CD4-positive, alpha-beta T cell treated with Interleukin-15 for 1 hour (primary cell): ENCODE measurements around the gene NR2F1-AS1.
"Not testable (repeated sequence)": the region's sequence is repeated elsewhere in the genome, so short reads cannot be mapped to it uniquely, and the experiment has no call there.

ENCODE experiments used
- DNase-seq: peaks from one replicate; pipeline ENCODE4 v3.0.0-alpha.2; 2020

The NR2F1-AS1 gene

DNA sequence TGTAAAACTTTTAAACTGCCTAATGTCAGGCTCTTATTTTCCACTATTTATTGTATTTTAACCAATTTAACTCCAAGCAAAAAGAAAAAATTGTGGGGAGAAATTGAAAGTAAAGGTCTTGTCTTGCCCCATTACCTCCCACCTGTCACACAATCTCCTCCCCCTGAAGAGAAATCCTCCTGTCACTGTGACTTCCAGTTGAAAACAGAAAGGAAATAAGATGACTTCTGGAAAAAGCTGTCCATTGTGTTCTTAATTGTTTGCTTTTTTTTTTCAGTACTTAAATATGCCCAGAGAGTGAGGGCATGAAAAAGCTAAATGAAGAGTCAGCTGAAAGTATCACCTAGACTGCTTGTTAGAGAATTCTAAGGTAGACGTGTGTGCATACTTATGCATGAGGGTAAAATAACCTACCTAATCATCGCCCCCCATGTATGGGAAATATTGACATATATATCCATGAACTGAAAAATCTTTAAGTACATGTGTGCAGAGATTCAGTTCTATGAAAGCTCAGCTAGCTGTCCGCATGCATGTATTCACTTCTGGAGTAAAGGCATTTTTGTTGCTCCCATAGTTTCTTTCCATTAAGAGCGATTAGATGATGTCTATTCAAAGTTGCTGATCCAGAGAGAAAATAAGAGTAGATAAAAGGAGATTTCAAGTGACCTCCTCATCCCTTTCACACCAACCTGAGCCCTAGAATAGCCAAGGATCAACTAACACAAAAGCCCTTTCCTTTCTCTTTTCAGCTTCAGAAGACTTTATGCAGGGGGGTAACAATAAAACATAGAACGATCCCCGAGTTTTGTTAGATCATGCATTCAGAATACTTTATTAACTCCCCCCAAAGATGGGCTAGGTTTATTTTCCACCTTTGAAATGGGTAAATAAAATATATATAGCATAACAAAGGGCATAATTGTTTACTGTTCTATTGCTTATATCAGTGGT lies 5.3 kb downstream of the NR2F1-AS1 start:
- DNase-seq: no peak

- DNase-seq: no peak
Observed at GRCh38 chr5:93574491-93575305, 6.3 kb downstream of the NR2F1-AS1 start.

GRCh38 chr5:93573354-93574351 lies 7.4 kb downstream of the NR2F1-AS1 start:
- no peak for DNase-seq

- no peak for DNase-seq
Observed at GRCh38 chr5:93572608-93573353, 8.2 kb downstream of the NR2F1-AS1 start.

DNA sequence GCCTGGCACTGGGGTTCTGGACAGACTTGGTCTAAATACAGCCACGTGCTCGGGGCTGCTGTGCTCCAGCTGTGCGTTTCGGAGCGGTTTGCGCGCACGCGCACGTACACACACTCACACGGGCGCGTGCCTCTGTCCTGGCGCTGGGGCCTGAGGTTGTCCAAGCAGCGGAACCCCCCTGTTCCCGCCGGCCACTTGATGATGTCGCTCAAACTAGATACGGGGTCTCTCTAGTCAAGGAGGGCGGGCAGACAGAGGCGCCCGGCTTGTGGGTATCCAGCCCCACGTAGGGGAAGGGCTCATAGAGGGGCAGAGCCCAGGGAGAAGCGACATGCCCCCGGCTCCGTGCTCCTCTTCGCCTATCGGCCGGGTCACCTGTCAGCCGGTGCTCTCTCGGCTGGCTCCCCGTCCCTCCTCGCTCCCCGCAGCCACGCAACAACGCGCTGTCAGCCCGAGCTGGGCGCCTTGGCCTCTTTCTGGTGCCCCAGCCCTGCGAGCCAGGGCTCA lies 8.9 kb downstream of the NR2F1-AS1 start:
- DNase-seq: no peak

GRCh38 chr5:93571114-93571949 lies 9.7 kb downstream of the NR2F1-AS1 start:
- no peak for DNase-seq

DNA sequence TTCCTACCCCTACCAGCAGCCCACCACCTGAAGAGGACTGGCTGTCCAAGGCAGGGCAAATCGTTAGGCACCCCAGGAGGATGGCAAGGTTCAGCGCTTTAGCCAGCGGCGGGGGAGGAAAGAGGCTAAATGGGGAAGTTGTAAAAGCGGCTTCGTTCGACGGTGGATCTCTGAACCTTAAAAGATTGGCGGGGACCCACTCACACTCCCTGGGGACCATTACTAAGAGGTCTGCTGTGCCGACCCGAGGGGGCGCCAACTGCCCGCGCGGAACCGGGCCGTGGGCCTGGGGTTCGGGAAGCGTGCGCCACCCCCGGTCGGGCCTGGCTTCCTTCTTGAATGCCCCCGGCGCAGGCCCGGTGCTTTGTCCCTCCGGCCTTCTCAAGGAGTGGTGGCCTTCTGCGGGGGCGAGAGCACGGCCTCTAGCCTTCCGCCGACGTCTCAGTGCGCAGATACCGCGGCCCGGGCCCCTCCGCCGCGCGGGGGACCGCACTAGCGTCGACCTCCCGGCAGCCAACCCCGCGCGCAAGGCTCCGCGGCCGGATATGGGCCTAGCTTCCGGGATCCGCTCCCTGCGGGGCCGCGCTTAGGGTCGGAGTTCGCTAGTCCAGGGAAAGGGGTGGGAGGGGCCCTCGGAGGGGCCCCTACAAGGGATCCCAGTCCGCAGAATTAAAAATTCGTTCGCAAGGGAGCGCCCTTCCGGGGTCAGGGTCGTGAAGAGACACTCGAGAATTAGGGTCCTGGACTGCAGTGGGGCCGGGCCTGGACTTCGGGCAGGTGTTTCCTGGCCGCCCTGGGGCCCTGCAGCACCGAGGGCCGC lies 10.5 kb downstream of the NR2F1-AS1 start:
- DNase-seq: no peak

DNA sequence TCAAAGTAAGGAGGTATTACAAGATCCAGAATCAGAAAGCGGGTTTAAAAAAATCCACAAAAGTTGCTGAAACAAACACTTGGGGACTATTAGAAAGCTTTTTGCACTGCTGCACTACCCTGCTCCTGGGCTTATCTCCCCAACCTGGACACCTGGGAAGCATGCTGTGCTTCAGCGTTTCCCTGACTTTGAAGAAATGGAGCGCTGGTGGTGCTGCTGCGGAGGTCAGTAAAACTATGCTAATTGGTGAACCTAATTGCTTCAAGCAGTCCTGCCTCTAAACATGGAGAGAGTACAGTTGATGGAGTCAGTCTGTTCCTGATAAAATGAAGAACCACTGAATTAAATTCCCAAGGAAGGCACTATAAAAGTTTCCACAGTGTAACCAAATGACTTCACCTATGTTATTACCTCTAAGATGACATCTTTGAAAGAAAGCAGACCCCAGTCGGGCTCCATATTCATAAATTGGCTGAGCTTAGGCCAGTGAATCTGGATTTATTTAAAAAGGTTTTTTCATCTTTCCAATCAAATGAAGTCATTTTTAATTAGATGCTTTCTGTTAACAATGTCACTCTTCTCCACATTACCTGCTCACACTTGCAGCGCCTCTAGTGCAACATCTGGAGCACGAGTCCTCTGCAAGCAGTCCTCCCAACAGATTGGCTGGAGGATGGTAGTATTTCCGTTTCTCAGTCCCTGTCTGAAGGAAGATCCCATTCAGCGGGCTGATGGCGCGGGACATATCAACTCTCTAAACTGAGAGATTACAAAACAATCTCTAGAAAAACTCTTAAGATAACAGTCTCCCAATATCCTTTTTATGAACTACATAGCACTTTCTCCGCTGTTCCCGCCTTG lies 11.5 kb downstream of the NR2F1-AS1 start:
- no peak for DNase-seq

DNA sequence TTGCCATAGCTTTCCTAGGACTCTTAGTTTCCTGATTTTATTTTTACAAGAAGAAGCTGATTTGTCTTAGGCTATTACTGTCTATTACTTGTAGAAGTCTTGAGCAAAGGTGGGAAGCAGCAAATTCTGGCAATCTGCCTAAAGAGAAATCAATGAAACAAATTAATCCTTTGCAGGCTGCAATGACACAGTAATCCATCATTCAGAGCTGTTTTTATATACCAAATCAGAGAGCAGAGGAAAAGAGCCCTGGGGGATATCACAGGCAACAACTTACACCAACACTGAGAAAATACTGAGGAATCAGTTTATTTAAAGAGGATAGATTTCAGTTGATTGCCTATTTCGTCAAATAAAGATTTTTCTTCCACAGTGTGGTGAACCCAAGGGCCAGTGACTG lies 13.6 kb downstream of the NR2F1-AS1 start:
- no peak for DNase-seq

GRCh38 chr5:93566091-93566490 lies 14.9 kb downstream of the NR2F1-AS1 start:
- no peak for DNase-seq

GRCh38 chr5:93557021-93557604 lies 23.9 kb downstream of the NR2F1-AS1 start:
- DNase-seq: no peak

DNA sequence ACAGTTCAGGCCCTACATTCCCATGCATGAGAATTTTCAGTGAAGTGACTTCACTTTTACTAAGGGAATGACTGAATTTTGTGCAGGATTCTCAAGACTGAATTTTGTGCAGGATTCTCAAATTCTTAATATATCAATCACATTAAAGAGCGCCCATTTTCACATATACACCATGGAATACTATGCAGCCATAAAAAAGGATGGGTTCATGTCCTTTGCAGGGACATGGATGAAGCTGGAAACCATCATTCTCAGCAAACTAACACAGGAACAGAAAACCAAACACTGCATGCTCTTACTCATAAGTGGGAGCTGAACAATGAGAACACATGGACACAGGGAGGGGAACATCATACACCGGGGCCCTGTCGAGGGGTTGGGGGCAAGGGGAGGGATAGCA lies 31.4 kb downstream of the NR2F1-AS1 start:
- DNase-seq: not testable (repeated sequence)

GRCh38 chr5:93545872-93546271 lies 35.1 kb downstream of the NR2F1-AS1 start:
- DNase-seq: no peak

DNA sequence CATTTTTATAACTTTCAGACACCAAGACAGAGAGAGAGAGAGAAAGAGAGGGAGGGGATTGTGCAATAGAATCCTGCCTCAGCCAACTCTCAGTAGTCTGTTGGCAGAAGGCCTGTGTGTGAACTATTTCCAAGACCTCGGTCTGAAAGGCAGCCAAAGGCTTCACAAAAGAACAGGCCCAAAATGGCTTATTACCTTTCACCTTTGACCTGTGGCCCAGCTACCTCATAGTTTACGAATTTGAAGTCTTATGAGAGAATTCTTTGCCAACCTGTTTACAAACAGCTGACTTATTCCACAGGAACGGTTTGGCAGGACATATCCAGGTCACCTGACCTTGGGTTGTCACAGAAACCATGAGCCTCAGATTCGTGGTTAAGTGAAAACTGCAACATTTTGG lies 48.6 kb downstream of the NR2F1-AS1 start:
- DNase-seq: no peak

GRCh38 chr5:93521815-93522214 lies 59.2 kb downstream of the NR2F1-AS1 start:
- DNase-seq: not testable (repeated sequence)

DNA sequence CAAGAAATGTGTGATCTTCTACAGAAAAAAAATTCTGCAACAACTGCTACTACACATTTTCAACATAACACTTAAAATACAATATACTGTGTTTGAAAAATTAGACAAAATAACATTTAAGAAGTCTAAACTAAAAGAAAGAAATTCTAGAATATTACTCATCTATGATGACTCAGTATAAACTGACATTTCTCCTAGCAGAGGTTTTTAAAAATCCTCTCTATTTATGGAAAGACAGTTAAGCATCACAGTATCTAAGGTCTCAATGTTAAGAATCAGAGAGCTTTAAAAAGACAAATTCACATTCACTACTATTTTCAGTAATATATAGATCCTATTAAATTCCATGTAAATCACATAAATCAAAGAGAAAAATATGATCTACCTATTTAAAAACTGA lies 61.3 kb downstream of the NR2F1-AS1 start:
- DNase-seq: no peak

GRCh38 chr5:93517828-93518227 lies 63.2 kb downstream of the NR2F1-AS1 start:
- no peak for DNase-seq

GRCh38 chr5:93513298-93513697 lies 67.7 kb downstream of the NR2F1-AS1 start:
- no peak for DNase-seq
